Mammary epithelial cell (primary cell): ENCODE data around the gene GKN1.

ENCODE experiments used
- EZH2 ChIP-seq: IDR thresholded peaks from 2 replicates; pipeline ENCODE4 v1.6.1; 2012; ENCODE audit warnings: low read length, inconsistent platforms, borderline replicate concordance
- TF ChIP-seq, protein P1 (sequence below), 2 donors: IDR thresholded peaks in 1 of 2; conservative IDR thresholded peaks in 1 of 2; 2 replicates each; pipeline ENCODE4 v1.5.1; 2011 to 2012; ENCODE audit warnings: inconsistent platforms in 2 of 2, low read length in 2 of 2, mild to moderate bottlenecking in 2 of 2, control low read depth in 1 of 2, low read depth in 1 of 2; ENCODE audit not compliant: insufficient read depth in 1 of 2; ENCODE audit errors: extremely low read depth in 1 of 2

DNA sequence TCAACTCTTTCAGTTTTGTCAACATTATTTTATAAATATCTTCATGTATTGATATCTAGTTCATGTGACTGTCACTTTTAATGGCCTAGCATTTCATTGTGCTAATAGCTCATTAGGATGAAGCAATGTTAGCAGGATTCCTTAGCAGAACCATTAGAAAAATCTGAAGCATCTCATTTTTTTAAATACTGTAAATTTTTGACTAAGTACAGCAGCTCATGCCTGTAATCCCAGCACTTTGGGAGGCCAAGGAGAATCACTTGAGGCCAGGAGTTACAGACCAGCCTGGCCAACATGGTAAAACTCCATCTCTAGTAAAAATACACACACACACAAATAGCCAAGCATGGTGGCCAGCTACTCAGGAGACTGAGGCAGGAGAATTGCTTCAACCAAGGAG, 23.0 kb downstream of the GKN1 start:
- TF ChIP-seq, protein P1, sequence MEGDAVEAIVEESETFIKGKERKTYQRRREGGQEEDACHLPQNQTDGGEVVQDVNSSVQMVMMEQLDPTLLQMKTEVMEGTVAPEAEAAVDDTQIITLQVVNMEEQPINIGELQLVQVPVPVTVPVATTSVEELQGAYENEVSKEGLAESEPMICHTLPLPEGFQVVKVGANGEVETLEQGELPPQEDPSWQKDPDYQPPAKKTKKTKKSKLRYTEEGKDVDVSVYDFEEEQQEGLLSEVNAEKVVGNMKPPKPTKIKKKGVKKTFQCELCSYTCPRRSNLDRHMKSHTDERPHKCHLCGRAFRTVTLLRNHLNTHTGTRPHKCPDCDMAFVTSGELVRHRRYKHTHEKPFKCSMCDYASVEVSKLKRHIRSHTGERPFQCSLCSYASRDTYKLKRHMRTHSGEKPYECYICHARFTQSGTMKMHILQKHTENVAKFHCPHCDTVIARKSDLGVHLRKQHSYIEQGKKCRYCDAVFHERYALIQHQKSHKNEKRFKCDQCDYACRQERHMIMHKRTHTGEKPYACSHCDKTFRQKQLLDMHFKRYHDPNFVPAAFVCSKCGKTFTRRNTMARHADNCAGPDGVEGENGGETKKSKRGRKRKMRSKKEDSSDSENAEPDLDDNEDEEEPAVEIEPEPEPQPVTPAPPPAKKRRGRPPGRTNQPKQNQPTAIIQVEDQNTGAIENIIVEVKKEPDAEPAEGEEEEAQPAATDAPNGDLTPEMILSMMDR (conservative IDR thresholded peaks at IDR 0.05 in 1 of 2, IDR thresholded peaks at IDR 0.05 in 1 of 2; ENCODE audit: extremely low read depth in 1 of 2, insufficient read depth in 1 of 2, low read depth in 1 of 2, low read length in 2 of 2) = no peak
- no peak for TF ChIP-seq EZH2
